NCI-H524 treated with DMSO at 0.1 percent for 48 hours (cell line): ENCODE data around the gene TCF4.

ENCODE experiments used
- DNase-seq: peaks from one replicate; lab custom pipeline; 2025; lab: John Stamatoyannopoulos, UW

TCF4 gene

GRCh38 chr18:55232506-55232905 lies 355.5 kb downstream of the TCF4 start:
- no peak for DNase-seq

DNA sequence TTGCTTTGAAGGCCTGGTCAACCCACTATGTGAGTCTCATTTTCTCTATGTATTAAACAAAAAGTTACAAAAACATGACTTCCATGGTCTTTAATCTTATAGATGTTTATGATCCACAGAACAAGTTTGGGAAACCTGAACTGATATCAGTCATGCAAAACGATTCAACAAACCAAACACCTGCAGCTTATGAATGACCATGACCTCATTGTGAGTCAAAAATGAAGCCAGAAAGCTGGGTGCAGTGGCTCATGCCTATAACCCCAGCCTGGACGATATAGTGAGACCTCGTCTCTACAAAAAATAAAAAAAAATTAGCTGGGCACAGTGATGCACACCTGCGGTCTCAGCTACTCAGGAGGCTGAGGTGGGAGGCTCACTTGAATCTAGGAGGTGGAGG lies 358.3 kb downstream of the TCF4 start:
- DNase-seq, result no peak

- DNase-seq, result no peak
These were observed 359.3 kb downstream of the TCF4 start for GRCh38 chr18:55228707-55229106.

- DNase-seq, result no peak
These were observed 359.8 kb downstream of the TCF4 start for GRCh38 chr18:55228191-55228590.

GRCh38 chr18:55227771-55228170 lies 360.2 kb downstream of the TCF4 start:
- no peak for DNase-seq

DNA sequence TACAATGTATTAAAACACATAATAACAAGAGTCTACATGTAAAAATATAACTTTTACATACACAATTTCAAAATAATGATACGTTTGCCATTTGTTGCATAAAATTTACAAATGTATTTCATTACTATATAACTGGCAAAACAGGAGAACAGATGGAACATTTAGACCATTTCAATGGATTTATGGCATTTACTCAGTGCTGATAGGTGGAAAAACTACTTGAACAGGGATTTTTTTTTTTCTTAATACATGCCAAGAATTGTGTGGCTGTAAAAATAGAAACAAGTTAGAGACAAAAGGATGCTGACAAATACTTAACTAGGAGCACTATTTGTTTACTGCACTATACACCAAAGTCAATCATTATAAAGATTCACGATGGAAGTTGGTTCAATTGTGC lies 361.9 kb downstream of the TCF4 start:
- DNase-seq, result no peak

DNA sequence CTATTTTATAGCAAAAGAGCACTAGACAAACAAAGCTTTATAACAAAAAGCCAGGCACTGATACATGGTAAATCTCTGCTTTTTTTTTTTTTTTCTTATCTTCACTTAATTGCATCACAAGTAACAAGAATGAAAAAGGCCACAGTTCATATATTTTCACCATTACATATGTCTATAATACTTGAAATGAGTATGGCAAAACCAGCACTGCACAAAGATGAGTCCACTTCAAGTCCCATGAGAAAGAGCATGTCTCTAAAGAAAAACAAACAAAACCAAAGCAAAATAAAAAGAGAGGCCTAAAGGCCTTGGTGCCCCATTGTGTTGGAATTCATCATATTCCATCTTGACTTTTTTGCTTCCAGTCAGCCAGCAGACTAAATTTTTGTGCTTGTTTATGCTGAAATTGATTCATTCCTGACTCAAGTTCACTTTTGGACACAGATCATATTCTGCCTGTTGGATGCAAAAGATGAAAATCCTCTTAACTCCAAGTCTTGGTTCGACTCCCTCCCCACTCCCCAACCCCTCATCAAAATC lies 363.8 kb downstream of the TCF4 start:
- DNase-seq, result no peak

GRCh38 chr18:55221622-55222021 lies 366.4 kb downstream of the TCF4 start:
- DNase-seq, result no peak

GRCh38 chr18:55220523-55220922 lies 367.5 kb downstream of the TCF4 start:
- DNase-seq, result no peak

GRCh38 chr18:55219823-55220222 lies 368.2 kb downstream of the TCF4 start:
- no peak for DNase-seq

DNA sequence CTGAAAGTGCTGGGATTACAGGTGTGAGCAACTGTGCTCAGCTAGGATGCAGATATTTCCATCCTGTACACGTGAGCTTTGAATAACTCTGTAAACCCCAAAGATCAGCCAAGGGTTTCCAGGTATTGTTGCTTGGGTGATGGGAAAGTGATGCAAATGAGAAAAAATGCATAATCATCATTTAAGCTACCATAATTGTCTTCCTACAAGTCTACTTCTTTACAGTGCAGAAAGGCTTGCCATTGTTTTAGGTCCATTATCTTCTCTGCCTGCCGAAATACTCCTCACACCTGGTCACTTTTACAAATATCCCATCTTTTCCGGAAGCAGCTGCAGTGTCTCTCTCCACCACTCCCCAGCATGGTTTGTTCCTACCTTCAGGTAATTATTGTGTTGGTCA lies 368.9 kb downstream of the TCF4 start:
- DNase-seq, result no peak

DNA sequence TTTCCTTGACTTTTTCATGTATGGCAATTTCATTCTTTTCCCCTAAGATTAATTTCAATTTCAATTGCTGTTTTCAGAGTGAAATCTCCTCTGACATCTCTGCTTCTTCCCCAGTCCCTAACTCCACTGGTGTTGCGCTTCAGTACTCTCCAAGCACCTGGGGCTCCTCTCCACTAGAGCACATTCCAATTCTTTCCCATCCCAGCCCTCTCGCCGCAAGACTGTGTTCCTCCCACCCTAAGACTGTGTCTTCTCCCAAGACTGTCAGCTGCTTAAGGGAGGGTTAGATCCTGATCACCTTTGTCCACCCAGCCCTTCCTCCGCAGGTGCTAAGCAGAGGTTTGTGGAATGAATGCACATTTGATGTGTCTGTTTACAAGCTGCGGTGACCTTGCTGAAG lies 373.0 kb downstream of the TCF4 start:
- no peak for DNase-seq

GRCh38 chr18:55214534-55214933 lies 373.5 kb downstream of the TCF4 start:
- DNase-seq, result no peak

DNA sequence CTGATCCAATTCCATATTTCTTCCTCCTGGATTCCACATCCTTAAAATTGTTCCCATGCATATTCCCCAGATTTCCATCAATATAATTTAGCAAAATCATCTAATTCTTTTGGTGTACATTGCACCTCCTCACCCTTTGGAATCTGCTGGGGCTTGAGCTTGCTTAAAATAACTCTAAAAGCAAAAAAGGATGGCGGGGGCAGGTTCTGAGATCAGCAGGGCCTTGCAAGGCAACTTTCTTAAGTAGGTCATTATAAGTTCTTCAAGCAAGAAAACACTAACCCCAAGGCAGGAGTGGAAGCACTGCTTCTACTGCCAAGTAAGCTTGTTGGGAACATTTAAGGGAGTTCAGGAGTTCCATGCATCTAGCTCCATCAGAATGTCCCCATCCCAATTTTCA lies 374.4 kb downstream of the TCF4 start:
- DNase-seq, result no peak

GRCh38 chr18:55206927-55207326 lies 381.1 kb downstream of the TCF4 start:
- DNase-seq, result no peak

- DNase-seq, result no peak
These were observed 385.6 kb downstream of the TCF4 start for GRCh38 chr18:55202232-55202917.

DNA sequence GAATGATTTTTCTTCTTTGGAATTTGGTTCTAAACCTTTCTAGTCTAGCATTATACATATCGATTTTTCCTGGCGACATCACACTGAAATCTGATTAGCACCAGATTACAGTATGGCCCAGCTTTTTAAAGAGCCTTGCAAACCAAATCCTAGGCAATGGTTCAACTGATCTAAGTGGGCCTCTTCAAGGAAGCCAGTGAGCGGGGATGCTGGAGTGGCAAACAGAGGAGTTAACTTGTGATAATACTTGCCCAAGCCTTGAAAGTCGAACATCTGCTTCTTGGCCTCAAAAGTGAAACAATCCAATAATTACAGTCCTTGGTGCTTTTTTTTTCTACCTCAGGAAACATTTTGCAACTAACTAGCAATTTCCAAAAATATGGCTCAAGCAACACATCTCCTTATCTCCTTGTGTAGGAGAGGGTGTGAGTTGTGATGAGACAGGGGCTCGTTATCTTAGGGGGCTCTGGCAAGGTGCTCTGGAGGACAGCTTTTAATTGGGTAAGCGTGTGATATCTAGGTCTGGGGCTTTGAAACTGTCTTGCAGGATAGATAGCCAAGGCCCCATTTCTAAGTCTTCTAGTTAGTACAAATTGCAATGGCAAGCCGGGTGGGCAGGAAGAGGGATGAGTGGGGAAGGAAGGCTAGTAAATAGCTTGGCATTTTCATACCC lies 388.6 kb downstream of the TCF4 start:
- no peak for DNase-seq

GRCh38 chr18:55195863-55196262 lies 392.1 kb downstream of the TCF4 start:
- no peak for DNase-seq

- DNase-seq, result no peak
These were observed 398.0 kb downstream of the TCF4 start for GRCh38 chr18:55189972-55190371.

DNA sequence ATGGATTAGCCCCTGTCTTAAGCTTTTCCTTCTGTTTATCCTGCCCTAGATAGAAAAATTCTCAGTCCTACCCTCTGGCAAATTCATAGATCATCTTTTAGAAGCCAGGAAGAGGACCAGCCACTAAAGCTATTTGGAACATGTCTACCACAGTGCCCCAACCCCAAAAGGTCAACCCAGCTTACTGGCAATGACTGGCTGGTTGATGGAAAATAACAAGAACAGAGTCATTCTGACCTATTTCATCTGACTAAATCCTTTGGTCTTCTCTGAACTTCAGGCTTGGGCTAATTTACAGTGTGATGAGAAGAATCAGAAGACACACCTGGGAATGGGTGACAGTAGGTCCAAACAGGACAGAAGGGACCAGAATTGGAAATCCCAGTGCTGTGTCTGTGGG lies 401.4 kb downstream of the TCF4 start:
- DNase-seq, result no peak

GRCh38 chr18:55185391-55185790 lies 402.6 kb downstream of the TCF4 start:
- DNase-seq, result no peak

GRCh38 chr18:55179835-55180234 lies 408.2 kb downstream of the TCF4 start:
- no peak for DNase-seq

GRCh38 chr18:55179425-55179824 lies 408.6 kb downstream of the TCF4 start:
- no peak for DNase-seq

DNA sequence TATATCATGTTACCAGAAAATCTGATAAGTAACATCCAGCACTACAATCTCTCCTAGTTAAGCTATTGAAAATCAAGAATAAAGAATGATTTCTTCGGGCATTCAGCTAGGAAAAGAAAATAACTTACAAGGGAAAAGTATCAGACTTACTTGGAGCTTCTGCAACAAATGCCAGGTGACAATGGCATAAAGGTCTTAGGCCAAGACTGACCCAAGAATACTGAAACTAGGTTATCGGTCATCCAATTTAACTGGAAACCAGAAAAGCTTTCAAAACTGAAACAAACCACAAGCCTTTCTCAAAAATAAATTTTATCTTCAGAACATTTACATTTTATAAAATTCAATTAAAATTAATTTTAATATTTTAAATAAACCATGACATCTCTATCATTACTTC lies 414.7 kb downstream of the TCF4 start:
- DNase-seq, result no peak
